GM12891 (cell line): ENCODE results near the gene AIFM3.
A peak's percentile ranks its signal among the peaks of the same experiment; 100 is the strongest.

Source experiments
- DNase-seq: peaks from one replicate; pipeline ENCODE4 v3.0.0; 2011; ENCODE audit warnings: low spot score; ENCODE audit not compliant: insufficient read length
- FAIRE-seq: peaks from 2 replicates; lab custom pipeline; 2011; peaks lifted over from hg19 to GRCh38; lab: Jason Lieb, UNC
- PAX5 ChIP-seq: IDR thresholded peaks from 2 replicates; pipeline ENCODE4 v1.6.1; 2011; ENCODE audit warnings: low read length, moderate library complexity, mild to moderate bottlenecking; ENCODE audit not compliant: insufficient read depth, severe bottlenecking
- POLR2A ChIP-seq: IDR thresholded peaks from 2 replicates; pipeline ENCODE4 v1.6.1; 2011; ENCODE audit warnings: low read depth, low read length, control low read depth
- POLR2AphosphoS5 ChIP-seq: IDR thresholded peaks from 2 replicates; pipeline ENCODE4 v1.6.1; 2011; ENCODE audit warnings: low read depth, low read length, control low read depth
- POU2F2 ChIP-seq: IDR thresholded peaks from 2 replicates; pipeline ENCODE4 v1.6.1; 2011; ENCODE audit warnings: low read depth, mild to moderate bottlenecking, control low read depth, low read length, moderate library complexity
- SPI1 ChIP-seq: IDR thresholded peaks from 2 replicates; pipeline ENCODE4 v1.6.1; 2011; ENCODE audit warnings: low read depth, low read length, control low read depth
- TAF1 ChIP-seq: IDR thresholded peaks from 2 replicates; pipeline ENCODE4 v1.6.1; 2011; ENCODE audit warnings: low read depth, low read length, control low read depth

AIFM3 gene

DNA sequence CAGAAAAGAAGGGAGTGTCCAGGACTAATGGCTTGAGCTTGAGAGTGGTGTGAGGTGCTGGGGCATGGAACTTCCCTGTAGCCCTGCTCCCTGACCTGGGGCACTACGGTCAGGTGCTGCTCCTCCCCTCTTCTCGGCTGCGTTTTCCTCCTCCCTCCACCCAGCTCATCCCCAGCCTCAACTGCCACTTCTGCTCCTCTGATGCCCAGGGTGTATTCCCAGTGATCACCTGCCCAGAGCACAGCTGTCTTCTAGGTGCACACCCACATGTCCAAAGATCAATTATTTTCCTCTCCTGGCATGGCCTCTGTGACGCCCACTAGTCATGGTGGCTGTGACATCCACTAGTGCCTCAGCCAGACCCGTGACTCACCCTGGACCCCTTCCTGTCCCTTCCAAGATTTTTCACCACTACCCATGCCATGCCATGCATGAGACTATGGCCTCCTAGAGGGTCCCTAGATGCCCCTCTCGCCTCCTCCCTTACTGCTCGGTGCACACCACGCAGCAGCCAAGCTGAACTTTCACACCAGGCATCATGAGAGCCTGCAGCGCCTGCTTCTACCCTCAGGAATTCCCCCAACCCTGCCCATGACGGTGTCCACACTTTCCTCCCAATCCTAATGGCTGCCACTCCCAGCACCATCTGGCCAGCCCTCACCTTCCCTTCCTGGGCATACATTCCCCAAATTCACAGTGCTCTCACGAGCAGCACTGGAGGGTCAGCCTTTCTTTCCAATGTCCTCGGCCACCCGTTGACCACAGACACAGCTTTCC lies 49.8 kb downstream of the AIFM3 start:
- DNase-seq (no peak), FAIRE-seq (no peak)
- TF ChIP-seq POLR2A (no peak), TAF1 (no peak), SPI1 (no peak), POLR2AphosphoS5 (no peak), PAX5 (no peak)

DNA sequence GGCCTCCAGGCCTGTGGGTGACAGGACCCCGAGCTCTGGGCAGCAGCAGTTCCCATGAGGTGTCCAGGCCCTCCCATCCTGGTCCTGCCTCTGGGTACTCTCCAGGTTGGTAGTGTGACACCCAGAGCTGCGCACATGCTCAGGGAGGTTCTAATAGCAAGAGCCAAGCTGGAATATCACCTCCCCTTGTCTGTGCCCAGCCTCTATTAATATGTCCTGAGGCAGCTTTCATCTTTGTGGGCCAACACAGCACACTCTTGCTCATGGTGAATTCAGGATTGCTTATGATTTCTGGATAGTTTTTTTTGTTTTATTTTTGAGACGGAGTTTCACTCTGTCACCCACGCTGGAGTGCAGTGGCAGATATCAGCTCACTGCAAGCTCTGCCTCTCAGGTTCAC lies 51.3 kb downstream of the AIFM3 start:
- TF ChIP-seq TAF1 = no peak
- no peak for TF ChIP-seq SPI1
- no peak for TF ChIP-seq POLR2A
- no peak for TF ChIP-seq POU2F2
- no peak for TF ChIP-seq PAX5
- no peak for TF ChIP-seq POLR2AphosphoS5
- FAIRE-seq (no peak), DNase-seq (no peak)

DNA sequence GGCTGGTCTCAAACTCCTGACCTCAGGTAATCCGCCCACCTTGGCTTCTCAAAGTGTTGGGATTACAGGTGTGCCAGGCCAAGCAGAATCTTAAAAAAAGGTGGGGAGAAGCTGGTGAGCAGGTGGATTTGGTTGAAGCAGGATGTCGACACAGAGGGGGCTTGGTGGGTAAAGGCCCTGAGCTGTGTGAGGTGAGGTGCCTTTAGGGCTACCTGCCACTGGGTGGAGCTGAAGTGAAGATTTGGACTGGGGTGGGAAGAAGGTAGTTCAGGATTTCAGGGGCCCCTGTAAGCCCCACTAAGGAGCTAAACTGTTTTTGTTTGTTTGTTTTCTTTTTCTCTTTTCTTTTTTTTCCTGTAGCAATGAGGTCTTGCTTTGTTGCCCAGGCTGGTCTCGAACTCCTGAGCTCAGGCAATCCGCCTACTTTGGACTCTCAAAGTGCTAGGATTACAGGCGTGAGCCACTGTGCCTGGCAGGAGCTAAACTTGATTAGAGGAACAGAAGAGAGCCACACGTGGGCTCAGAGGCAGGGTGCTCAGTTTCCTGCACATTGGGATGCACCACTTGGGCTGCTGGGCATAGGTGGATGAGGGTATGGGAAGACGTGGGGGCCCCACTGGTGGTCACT lies 53.9 kb downstream of the AIFM3 start:
- FAIRE-seq = no peak
- TF ChIP-seq TAF1 (no peak), POLR2A (no peak), POLR2AphosphoS5 (no peak), SPI1 (no peak), PAX5 (no peak), POU2F2 (no peak)
- no peak for DNase-seq

DNA sequence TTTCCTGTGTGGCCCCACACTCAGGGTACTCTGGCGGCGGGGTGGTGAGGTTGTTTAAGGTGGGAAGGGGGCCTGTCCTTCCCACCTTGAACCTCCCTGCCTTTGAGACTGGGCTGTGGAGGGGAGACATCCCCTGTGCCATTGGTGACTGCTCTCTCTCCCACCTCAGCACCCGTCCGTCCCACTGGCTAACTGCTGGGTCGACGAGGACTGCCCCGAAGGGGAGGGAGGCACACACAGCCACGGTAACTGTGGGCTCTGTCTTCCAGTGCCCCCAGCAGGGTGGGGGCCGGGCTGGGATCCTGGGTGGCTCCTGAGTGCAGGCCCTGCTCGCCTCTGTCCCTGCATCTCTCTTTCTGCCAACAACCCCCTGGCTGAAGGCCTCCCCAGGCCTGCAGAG lies 55.5 kb downstream of the AIFM3 start:
- FAIRE-seq (no peak), DNase-seq (no peak)
- TF ChIP-seq POLR2A = no peak
- no peak for TF ChIP-seq SPI1
- TF ChIP-seq PAX5 = no peak
- no peak for TF ChIP-seq POLR2AphosphoS5
- TF ChIP-seq POU2F2 = no peak
- TF ChIP-seq TAF1 = no peak

DNA sequence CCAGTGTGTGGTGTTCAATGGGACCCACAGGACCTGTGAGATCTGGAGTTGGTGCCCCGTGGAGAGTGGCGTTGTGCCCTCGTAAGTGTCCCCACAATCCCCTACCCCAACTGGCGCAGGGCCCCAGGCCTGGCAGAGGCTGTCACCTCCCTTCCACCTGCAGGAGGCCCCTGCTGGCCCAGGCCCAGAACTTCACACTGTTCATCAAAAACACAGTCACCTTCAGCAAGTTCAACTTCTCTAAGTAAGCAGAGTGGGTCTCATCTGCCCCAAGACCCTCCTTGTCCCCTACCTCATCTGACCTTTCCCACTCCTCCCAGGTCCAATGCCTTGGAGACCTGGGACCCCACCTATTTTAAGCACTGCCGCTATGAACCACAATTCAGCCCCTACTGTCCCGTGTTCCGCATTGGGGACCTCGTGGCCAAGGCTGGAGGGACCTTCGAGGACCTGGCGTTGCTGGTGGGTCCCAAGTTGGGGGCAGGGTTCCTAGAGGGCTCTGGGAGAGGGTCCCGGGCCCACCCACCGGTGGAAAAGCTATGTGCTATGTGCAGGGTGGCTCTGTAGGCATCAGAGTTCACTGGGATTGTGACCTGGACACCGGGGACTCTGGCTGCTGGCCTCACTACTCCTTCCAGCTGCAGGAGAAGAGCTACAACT lies 56.0 kb downstream of the AIFM3 start:
- FAIRE-seq = no peak
- DNase-seq = no peak
- TF ChIP-seq POU2F2 = no peak
- no peak for TF ChIP-seq PAX5
- TF ChIP-seq TAF1 = no peak
- no peak for TF ChIP-seq SPI1
- no peak for TF ChIP-seq POLR2A
- no peak for TF ChIP-seq POLR2AphosphoS5

DNA sequence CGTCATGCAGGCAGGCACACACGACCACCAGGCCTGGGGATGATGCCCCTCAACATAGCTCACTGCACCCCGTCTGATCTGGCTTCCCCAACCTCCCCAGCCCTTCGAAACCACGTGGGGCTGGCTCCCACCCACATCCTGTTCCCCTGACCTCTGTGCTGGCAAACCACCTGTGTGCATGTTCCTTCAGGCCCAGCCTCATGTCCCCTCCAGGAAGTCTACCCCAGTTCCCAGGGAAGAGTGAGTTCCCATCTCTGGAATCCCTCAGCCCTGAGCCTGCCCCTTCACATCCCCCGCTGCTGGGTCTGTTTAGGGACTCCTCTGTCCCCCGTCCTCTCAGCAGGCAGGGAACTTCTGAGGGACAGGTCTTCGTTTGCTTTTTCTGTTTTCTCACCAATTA lies 58.2 kb downstream of the AIFM3 start:
- no peak for DNase-seq

DNA sequence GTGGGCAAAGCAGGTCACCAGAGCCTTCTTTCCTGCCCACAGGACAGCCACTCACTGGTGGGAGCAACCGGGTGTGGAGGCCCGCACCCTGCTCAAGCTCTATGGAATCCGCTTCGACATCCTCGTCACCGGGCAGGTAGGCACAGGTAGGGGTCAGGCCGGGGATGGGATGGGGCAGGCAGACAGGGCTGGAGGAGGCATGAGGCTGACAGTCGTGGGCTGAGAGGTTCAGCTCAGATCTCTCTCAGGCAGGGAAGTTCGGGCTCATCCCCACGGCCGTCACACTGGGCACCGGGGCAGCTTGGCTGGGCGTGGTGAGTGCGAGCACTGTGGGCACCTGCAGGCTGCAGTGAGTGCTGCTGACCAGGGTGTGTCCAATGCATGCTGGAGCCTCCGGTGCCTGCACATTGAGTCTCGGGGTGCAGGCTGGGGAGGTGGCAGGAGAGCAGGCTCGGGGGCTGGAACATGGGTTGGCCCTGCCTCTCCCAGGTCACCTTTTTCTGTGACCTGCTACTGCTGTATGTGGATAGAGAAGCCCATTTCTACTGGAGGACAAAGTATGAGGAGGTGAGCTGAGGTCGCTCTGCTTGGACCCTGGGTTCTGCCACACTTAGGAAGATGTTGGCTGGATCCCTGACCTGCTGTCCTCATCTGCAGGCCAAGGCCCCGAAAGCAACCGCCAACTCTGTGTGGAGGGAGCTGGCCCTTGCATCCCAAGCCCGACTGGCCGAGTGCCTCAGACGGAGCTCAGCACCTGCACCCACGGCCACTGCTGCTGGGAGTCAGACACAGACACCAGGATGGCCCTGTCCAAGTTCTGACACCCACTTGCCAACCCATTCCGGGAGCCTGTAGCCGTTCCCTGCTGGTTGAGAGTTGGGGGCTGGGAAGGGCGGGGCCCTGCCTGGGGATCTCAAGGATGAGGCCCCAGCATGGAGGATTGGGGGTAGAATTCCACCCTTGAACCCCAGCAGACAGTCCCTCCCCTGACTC lies 59.0 kb downstream of the AIFM3 start:
- DNase-seq (no peak), FAIRE-seq (no peak)
- TF ChIP-seq POLR2AphosphoS5 (no peak), TAF1 (no peak), PAX5 (no peak), POU2F2 (no peak)

More for the DNA sequence above, 58.2 kb downstream of the AIFM3 start:
- no peak for TF ChIP-seq TAF1
- TF ChIP-seq SPI1 = no peak
- TF ChIP-seq POLR2AphosphoS5 = no peak
- TF ChIP-seq POU2F2 = no peak
- no peak for TF ChIP-seq PAX5
- TF ChIP-seq POLR2A = no peak
- FAIRE-seq = peak; percentile 38

DNA sequence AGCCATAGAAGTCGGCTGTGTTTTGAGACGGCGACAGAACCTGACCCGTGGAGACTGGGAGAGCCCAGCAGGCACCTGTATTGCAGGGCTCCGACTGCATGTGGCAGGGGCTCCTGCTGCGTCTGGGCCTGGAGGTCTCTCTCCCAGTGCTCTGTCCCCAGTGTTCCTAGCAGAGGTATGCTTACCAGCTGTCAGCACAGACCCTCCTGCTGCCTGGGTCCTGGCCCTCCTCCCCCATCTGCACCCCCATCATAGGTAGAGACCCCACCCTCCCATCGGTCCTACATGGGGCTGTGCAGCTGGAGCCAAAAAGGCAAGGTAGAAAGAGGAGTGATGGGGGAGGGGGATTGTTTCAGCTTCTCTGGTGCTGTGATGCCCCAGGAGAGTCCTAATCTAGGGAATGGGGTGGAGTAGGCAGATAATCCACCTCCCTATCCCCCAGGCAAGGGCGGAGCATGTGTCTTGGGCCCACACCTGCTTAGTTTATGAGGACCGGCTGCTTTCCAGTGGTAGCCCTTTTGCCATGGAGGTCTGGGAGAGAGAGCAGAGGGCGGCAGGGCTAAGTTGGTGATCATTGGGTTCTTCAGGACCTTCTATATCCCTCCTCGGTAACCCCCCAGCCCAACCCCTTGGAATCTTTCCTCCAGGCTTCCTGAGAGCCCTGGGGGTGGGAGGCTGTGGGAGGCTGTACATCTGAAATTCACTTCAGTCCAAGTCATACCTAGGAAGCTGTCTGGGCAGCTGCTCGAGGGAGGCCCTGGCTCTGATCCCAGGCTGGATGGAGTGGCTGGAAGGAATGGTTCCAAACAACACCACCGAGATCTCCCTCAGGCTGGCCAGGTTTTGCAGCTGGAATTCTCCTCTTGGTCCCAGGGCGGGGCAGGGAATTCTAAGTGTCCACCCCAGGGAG lies 60.0 kb downstream of the AIFM3 start:
- FAIRE-seq (no peak), DNase-seq (no peak)
- TF ChIP-seq SPI1 = no peak
- no peak for TF ChIP-seq TAF1
- no peak for TF ChIP-seq POLR2A
- no peak for TF ChIP-seq PAX5
- TF ChIP-seq POLR2AphosphoS5 = no peak
- TF ChIP-seq POU2F2 = no peak
